Ovary (tissue), 9 donors: ENCODE data around the gene PLP2. TPM values are rescaled to one million over a fixed set of nuclear protein-coding genes. Genes with fewer than 3 reads are reported as not detected.

Experiments used
- DNase-seq, 5 donors: peaks; one replicate each; pipeline ENCODE4 v3.0.0-alpha.2; 2019 to 2020
- H3K27ac ChIP-seq, 2 donors: fragments of 200-600 bp; one replicate each; pipeline versions ENCODE4 v1.5.1 to v1.8.0; 2019 to 2022
- H3K27me3 ChIP-seq: fragments of 200-600 bp; one replicate; pipeline ENCODE4 v1.8.0; 2022
- H3K36me3 ChIP-seq: fragments of 200-600 bp; sonication (generic); one replicate; pipeline ENCODE4 v1.5.1; 2019
- H3K4me1 ChIP-seq: one replicate; pipeline ENCODE4 v1.8.1; 2013; ENCODE audit warnings: mild to moderate bottlenecking, moderate library complexity; ENCODE audit not compliant: insufficient read depth
- H3K4me3 ChIP-seq: fragments of 200-600 bp; sonication (generic); one replicate; pipeline ENCODE4 v1.5.1; 2017
- H3K9me3 ChIP-seq, 2 donors: fragments of 200-600 bp in 1 of 2; sonication (generic) in 1 of 2; one replicate each; pipeline versions ENCODE4 v1.5.1 to v1.8.1; 2013 to 2019; ENCODE audit warnings: mild to moderate bottlenecking in 1 of 2, moderate library complexity in 1 of 2
- CTCF ChIP-seq, 3 donors: fragments of 450-650 bp in 2 of 3; fragments of 200-600 bp in 1 of 3; IDR thresholded peaks; one replicate each; pipeline versions ENCODE4 v1.5.1 to v1.8.0; 2016 to 2022; ENCODE audit warnings: antibody characterized with exemption in 3 of 3, mild to moderate bottlenecking in 1 of 3
- EP300 ChIP-seq: sonication (generic); formaldehyde crosslinking; IDR thresholded peaks from one replicate; pipeline ENCODE4 v1.6.1; 2017; ENCODE audit warnings: antibody characterized with exemption
- POLR2A ChIP-seq: fragments of 450-650 bp; IDR thresholded peaks from one replicate; pipeline ENCODE4 v1.6.1; 2017; ENCODE audit warnings: antibody characterized with exemption, mild to moderate bottlenecking, moderate library complexity
- WGBS, 3 donors: extraction: QIAGEN DNeasy Blood & Tissue Kit in 1 of 3; methylation state at CpG; one replicate each; pipeline versions ENCODE4 v1.1.5 to v1.1.7; 2013 to 2017; 5-methylcytosine and 5-hydroxymethylcytosine counted together
- intact Hi-C, 4 donors: fragments of 100-400 bp; cut with DNase I; formaldehyde crosslinking; loops; one replicate each; pipeline versions ENCODE4 v1.11.0 to v1.15.1; 2022 to 2023
- polyA plus RNA-seq, 2 donors: library from polyadenylated mRNA; stranded (reverse); fragments of 200-250 nt in 1 of 2; fragments of 350-450 nt in 1 of 2; fragmentation: Illumina TruSeq in 1 of 2; extraction: RNeasy Lipid Tissue Mini Kit (QIAGEN cat#74804) in 1 of 2; gene quantifications; one replicate each; pipeline ENCODE4 v1.2.3, GENCODE V29; 2013 to 2014
- total RNA-seq, 7 donors: library from RNA; depleted of rRNA in 2 of 7; stranded (reverse); fragments of >200 nt in 2 of 7; fragmentation: NEBNext Ultra II Directional in 3 of 7; extraction: Animal tissue kit (Norgen Biotek cat#: 25700) in 3 of 7; gene quantifications; one replicate each; pipeline versions ENCODE4 v1.1.0 to v1.2.4, GENCODE V29; 2016 to 2023
- donor health status: DM: no; HTN: no; CAD: no; lungs with moderate emphysema.
- donor health status: DM: no; HTN: no; CAD: no.
- donor health status: Bipolar disorder and iron deficiency.
- donor health status: DM: yes; HTN: yes; CAD: no.
- donor health status: DM: no; HTN: no; CAD: no.
- donor health status: DM: yes; HTN: yes; CAD: no.

Gene PLP2
- total and polyA plus RNA-seq, 9 donors, result 16.3 to 244 (median 105) TPM

- no peaks in the 10 kb centered on the region for H3K27me3 ChIP-seq
- H3K4me1 ChIP-seq, result peaks cover 2% of the 10 kb centered on the region
- WGBS, 3 donors, result 40 to 48% (median 44%) methylated on average over 65 of the region's 65 CpGs
- TF ChIP-seq POLR2A, result peak; percentile 52
- TF ChIP-seq CTCF (IDR thresholded peaks at IDR 0.05), result peak; percentile 74 to 92 (median 91)
- no peak for TF ChIP-seq EP300
- peak overlapping the region; percentile 40 for H3K4me3 ChIP-seq
- no peaks in the 10 kb centered on the region for H3K36me3 ChIP-seq
- peak; percentile 89 to 93 (median 91) for DNase-seq
- H3K27ac ChIP-seq, result peak overlapping the region; percentile 92 to 97
- H3K9me3 ChIP-seq, result no peaks in the 10 kb centered on the region
- intact Hi-C loops, result no loop called here
These were observed 15.5 kb upstream of the PLP2 start for GRCh38 chrX:49155900-49156837.

GRCh38 chrX:49157194-49157593 is 14.5 kb upstream of the PLP2 start:
- Histone ChIP-seq H3K36me3 (no peaks in the 10 kb centered on the region), H3K4me3 (no peak overlapping the region), H3K4me1 (peaks cover 2% of the 10 kb centered on the region), H3K27ac (no peak overlapping the region), H3K27me3 (no peaks in the 10 kb centered on the region), H3K9me3 (no peaks in the 10 kb centered on the region)
- no peak for DNase-seq
- no peak for TF ChIP-seq EP300
- TF ChIP-seq CTCF (IDR thresholded peaks at IDR 0.05), result no peak
- intact Hi-C loops, result no loop called here
- WGBS, 3 donors, result 73 to 81% (median 79%) methylated on average over 24 to 25 of the region's 25 CpGs

GRCh38 chrX:49160908-49161307 is 10.8 kb upstream of the PLP2 start:
- H3K36me3 ChIP-seq, result no peaks in the 10 kb centered on the region
- WGBS, 3 donors, result 83 to 92% (median 86%) methylated on average over 2 of the region's 2 CpGs
- DNase-seq, result no peak
- intact Hi-C loops, result no loop called here
- no peaks in the 10 kb centered on the region for H3K9me3 ChIP-seq
- no peak overlapping the region for H3K4me3 ChIP-seq
- H3K27me3 ChIP-seq, result no peaks in the 10 kb centered on the region
- TF ChIP-seq CTCF (IDR thresholded peaks at IDR 0.05) (no peak), EP300 (no peak), POLR2A (no peak)
- H3K4me1 ChIP-seq, result no peaks in the 10 kb centered on the region
- no peak overlapping the region for H3K27ac ChIP-seq

- no peak overlapping the region for H3K27ac ChIP-seq
- DNase-seq, result no peak
- WGBS, 3 donors, result 82 to 84% (median 82%) methylated on average over 5 of the region's 5 CpGs
- no peak overlapping the region for H3K4me3 ChIP-seq
- intact Hi-C loops, result no loop called here
- TF ChIP-seq EP300, result no peak
- no peak for TF ChIP-seq POLR2A
- TF ChIP-seq CTCF (IDR thresholded peaks at IDR 0.05), result no peak
- no peaks in the 10 kb centered on the region for H3K27me3 ChIP-seq
- no peaks in the 10 kb centered on the region for H3K9me3 ChIP-seq
- H3K4me1 ChIP-seq, result no peaks in the 10 kb centered on the region
- H3K36me3 ChIP-seq, result no peaks in the 10 kb centered on the region
These were observed 10.1 kb upstream of the PLP2 start for GRCh38 chrX:49161632-49162031.
